ENCODE measurements around the gene TMEM74B.
A peak's percentile ranks its signal among the peaks of the same experiment; 100 is the strongest.

TMEM74B gene

DNA sequence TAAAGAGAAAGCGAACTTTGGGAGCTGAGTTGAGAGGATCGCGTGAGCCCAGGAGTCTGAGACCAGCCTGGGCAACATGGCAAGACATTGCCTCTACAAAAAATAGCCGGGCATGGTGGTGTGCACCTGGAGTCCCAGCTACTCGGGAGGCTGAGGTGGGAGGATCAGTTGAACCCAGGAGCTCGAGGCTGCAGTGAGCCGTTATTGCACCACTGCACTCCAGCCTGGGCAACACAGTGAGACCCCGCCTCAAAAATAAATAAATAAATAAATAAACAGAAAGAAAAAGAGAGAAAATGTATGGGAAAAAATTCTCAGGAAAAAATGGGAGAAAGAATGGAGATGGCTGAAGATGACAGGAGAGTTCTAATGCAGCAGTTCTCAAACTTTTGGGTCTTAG is 21.0 kb upstream of the TMEM74B start:
- no peak for DNase-seq (ENCODE audit: low read depth in 1 of 2, low spot score in 1 of 2)

DNA sequence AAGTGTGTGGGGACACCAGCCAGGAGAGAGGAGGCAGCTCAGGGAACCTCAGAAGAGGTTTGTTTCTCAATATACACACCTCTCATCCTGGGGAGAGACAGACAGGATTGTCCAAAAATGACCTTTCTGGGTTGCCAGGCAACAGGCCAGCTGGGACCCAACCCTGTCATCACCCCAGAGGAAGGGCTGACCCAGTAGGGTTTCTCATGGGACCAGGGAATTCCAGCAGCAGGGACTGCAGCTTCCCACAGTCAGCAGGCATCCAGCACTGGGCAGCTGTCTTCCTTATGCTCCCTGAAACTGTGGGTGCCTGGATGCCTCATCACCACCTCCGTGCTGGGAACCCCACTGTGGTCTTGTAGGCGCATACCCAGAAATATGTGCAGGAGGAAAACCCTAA is 19.8 kb upstream of the TMEM74B start:
- no peak for DNase-seq (ENCODE audit: low read depth in 1 of 2, low spot score in 1 of 2)

- DNase-seq (ENCODE audit: low read depth in 1 of 2, low spot score in 1 of 2), result no peak
Measured at GRCh38 chr20:1204113-1204512, 19.3 kb upstream of the TMEM74B start.

DNA sequence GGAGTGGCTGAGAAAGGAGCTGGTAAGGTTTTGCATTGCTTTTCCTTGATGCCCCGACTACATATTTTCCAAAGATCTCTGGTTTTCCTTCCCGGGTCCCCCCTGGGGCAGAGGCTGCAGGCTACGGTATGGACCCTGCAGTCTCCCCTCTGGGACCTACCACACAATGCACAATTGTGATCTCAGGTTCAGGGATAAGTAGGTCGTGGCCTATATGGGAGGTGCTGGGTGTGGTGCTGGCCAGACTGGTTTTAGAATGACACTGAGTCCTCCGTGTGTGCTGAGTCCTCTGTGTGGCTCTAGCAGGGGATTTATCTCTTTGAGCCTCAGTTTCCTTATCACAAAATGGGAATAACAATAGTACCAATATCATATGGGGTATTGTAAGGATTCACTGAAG is 18.8 kb upstream of the TMEM74B start:
- no peak for DNase-seq (ENCODE audit: low read depth in 1 of 2, low spot score in 1 of 2)

DNA sequence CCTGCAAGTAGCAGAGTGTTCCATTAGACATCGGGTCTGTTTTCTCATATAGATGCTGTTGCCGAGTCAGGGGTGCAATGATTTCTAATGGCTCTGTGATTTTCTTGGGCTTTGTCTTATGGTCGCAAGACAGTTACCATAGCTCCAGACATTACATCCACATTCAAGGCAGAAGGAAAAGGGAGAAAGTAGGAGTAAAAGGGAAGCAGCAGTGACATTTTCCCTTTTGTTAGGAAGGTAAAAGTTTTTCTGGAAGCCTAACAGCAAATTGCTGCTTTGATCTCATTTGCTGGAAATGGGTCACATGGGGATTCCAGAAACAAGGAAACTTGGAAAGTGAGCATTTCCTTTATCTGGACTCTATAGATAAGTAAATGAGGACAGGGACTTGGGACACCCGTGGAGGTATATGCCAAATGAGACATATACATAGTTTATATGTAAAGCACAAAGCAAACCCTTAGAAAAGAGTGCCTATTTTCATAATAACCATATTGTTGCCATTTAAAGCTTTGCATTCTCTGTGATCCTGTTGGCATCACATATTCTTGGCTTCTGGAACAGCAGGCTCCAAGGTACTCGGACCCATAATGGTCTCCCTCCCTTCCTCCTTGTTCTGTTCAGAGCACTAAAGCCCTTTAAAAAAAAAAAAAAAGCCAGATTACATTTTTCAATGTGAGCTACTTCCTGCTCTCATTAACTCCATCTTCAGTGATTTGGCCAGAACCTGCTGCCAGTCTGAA is 18.2 kb upstream of the TMEM74B start, which contains the start of gene C20orf202:
C20orf202 (plus strand) TSS at position 693 of the 743 bp plus-strand sequence. CDS start 132 bp downstream, outside the sequence.
- DNase-seq (ENCODE audit: low read depth in 1 of 2, low spot score in 1 of 2), result no peak

DNA sequence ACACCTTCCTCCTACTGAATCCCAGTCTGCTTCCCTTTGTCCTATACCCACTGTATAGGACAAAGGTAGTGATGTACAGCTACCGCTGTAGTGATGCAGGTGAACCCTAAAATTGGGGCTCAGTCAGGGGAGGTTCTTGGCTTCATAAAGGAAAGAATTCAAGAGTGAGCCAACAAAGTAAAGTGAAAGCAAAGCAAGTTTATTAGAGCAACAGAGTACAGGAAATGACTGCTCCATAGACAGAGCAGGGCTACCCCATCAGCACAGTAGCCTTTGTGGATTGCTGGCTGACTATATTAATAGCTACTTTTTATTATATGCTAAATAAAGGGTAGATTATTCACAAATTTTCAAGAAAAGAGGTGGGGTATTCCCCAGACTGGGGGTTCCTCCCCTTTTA is 15.2 kb upstream of the TMEM74B start:
- DNase-seq (ENCODE audit: low read depth in 1 of 2, low spot score in 1 of 2), result no peak

DNA sequence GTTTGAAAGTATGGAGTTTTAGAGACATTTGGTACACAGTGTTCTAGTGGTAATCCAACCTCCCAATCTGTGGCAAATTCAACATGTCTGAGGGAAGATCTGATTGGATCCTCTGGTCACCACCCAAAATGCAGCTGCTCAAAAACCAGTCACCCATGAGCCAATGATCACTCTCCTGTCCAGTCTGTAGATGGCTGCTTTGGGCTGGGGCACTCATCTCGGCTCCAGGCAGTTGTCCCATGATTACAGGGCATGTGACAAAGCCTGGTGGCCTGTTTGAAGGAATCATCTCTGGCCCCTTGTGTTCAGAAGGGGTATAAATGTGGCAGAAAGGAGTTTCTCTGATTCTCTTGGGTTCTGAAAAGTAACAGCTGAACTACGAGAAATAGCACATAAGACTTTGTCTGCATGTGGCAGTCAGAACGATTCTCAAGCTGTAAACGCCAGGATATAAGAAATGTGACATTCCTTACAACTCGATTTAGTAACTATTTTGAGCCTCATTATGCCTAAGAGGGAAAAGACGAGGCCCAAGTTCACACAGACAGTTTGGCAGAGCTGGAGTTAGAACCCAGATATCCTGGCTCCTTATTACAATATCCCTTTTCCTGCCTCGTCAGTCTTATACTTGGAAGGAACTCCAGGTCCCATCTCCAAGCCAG is 14.6 kb upstream of the TMEM74B start:
- DNase-seq (ENCODE audit: low read depth in 1 of 2, low spot score in 1 of 2), result no peak

- no peak for DNase-seq (ENCODE audit: low read depth in 1 of 2, low spot score in 1 of 2)
Measured at GRCh38 chr20:1198751-1199150, 14.0 kb upstream of the TMEM74B start.

DNA sequence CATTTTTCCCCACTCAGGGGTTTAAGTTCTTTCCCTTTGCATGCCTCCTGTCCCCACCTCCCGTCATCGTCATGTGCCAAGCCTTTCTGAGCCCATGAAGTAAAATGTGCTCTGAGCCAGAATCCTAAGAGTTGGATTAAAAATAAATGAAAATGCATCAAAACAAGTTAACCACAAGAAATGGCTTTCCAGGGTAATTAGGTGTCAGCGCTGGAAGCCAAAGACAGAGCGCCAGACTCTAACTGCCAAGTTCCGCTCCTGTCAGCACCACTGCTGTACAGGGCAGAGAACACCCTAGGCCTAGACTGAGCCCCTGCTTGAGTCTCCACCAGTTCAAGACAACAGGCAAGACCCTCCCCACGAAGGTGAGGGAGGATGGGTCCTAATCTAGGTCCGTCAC is 13.0 kb upstream of the TMEM74B start:
- DNase-seq (ENCODE audit: low read depth in 1 of 2, low spot score in 1 of 2), result no peak

GRCh38 chr20:1196634-1197033 is 11.9 kb upstream of the TMEM74B start:
- DNase-seq (ENCODE audit: low read depth in 1 of 2, low spot score in 1 of 2), result no peak

DNA sequence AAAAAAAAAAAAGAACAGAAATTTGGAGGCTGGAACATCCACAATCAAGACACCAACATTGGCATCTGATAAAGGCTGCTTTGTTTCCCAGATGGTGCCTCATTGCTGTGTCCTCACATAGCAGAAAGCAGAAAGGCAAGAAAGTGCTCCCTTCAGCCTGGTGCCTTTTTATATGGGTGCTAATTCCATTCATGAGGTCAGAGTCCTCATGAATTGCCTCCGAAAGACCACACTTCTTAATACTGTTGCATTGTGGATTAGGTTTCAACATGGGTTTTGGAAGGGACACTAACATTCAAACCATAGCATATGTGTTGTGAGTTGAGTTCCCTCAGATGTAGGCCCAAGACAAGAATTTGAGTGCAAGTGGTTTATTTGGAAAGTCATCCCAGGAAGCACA is 10.4 kb upstream of the TMEM74B start:
- DNase-seq (ENCODE audit: low read depth in 1 of 2, low spot score in 1 of 2), result no peak

GRCh38 chr20:1191299-1191698 is 6.5 kb upstream of the TMEM74B start:
- no peak for DNase-seq (ENCODE audit: low read depth in 1 of 2, low spot score in 1 of 2)

DNA sequence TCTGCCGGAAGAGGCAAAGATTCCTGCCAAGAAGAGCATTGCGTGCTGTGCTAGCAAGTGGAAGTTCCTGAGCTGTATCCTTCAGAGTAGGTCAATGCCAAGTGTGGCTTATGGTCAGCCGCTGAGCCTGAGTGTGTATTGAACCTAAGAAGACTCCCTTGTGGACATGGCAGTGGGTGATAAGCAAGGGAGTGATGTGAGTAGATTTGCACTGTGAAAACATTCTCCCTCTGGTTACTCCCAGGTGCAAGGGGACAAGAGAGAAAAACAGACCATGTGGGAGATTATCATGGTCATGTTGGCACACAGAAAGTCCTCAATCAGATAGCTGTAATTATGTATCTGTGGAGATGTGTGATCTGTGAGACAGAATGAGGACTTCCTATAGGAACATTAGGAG is 6.1 kb upstream of the TMEM74B start:
- no peak for DNase-seq (ENCODE audit: low read depth in 1 of 2, low spot score in 1 of 2)

- no peak for DNase-seq (ENCODE audit: low read depth in 1 of 2, low spot score in 1 of 2)
Measured at GRCh38 chr20:1189827-1190226, 5.0 kb upstream of the TMEM74B start.

DNA sequence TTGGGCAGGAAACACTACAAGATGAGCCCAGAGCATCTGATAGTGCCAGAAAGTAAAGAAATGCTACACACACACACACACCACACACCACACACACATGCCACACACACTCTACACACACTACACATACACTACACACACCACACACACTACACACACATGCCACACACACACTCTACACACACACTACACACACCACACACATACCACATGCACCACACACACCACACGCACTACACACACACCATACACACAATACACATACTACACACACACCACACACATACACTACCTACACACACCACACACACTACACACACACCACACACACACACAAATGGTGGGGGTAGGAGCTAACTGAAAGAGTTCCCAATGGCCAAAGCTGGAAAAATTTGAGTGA is 3.6 kb upstream of the TMEM74B start:
- DNase-seq (ENCODE audit: low read depth in 1 of 2, low spot score in 1 of 2), result no peak

- no peak for DNase-seq (ENCODE audit: low read depth in 1 of 2, low spot score in 1 of 2)
Measured at GRCh38 chr20:1187605-1188171, 2.9 kb upstream of the TMEM74B start.

GRCh38 chr20:1186367-1186991 is 1.7 kb upstream of the TMEM74B start:
- DNase-seq (ENCODE audit: low read depth in 1 of 2, low spot score in 1 of 2), result no peak

GRCh38 chr20:1185790-1186334 is 1.1 kb upstream of the TMEM74B start:
- DNase-seq (ENCODE audit: low read depth in 1 of 2, low spot score in 1 of 2), result peak in 1 of 2 donors; percentile 30

DNA sequence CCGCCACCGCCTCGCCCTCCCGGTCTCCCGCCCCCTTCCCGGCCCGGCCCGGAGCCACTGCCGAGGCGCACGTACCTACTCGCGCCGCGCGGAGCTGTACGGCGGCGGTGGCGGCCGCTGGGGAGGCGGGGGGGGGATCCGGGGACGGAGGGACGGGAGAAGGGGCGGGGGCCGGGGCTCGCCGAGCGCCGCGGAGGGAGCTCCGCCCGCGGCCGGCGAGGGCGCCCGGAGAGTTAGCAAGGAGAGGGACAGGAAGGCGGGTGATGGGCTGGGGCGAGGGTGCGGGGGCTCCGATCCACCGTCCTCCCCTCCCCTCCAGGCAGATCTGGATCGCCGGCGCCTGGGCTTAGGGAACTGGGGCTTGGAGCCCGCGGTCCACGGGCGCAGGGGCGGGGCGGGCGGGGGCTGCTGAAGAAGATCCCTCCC is 548 bp upstream of the TMEM74B start:
- no peak for DNase-seq (ENCODE audit: low read depth in 1 of 2, low spot score in 1 of 2)

GRCh38 chr20:1184260-1184637 is 532 bp downstream of the TMEM74B start:
- DNase-seq (ENCODE audit: low read depth in 1 of 2, low spot score in 1 of 2), result no peak

DNA sequence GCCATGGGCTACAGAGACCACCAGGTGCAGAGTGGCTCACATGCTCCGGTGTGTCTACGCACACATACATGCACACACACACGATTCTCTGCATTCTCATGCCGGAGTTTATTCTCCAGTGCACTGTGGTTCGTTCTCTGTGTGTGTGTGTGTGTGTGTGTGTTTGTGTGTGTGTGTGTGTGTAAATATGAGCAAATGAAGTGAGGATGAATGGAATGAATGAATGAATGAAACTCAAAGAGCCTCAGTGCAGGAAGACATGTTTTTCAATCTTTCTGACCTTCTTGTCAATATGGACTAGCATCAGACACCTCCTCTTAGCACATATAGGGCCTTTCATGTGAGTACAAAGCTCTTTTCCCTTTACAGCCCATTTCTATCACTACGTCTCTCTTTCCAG is 1.6 kb downstream of the TMEM74B start:
- DNase-seq (ENCODE audit: low read depth in 1 of 2, low spot score in 1 of 2), result no peak

DNA sequence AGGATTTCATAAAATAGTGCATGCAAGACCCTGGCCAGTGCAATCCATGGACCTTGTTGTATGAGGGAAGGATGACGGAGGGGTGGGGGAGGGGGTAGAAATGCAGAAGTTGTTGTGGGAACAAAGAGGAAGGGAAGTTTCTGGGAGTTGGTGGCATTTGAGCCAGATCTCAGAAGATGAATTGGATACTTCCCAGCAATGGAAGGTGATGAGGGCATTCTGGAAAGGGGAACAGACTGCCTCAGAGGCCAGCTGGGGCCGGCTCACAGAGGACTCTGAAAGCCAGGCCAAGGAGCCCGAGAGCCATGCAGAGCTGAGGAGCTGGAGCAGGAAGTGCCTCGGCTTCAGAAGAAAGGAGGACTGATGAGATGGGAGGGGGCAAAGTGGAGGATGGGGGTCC is 2.7 kb downstream of the TMEM74B start:
- DNase-seq (ENCODE audit: low read depth in 1 of 2, low spot score in 1 of 2), result no peak

All from stimulated activated CD4-positive, alpha-beta T cell treated with anti-CD3 and anti-CD28 coated beads, Interleukin-15, amount 100 ng/mL, for 1 hour (primary cell).